IPS-NIHi7 (cell line): Measurements from ENCODE around the gene FBLIM1.

Experiments
- DNase-seq: peaks from one replicate; pipeline ENCODE4 v3.0.0; 2012; ENCODE audit warnings: mixed read lengths; ENCODE audit errors: extremely low spot score

Gene FBLIM1

GRCh38 chr1:15730936-15731335, 27.7 kb upstream of the FBLIM1 start:
- DNase-seq, result no peak

DNA sequence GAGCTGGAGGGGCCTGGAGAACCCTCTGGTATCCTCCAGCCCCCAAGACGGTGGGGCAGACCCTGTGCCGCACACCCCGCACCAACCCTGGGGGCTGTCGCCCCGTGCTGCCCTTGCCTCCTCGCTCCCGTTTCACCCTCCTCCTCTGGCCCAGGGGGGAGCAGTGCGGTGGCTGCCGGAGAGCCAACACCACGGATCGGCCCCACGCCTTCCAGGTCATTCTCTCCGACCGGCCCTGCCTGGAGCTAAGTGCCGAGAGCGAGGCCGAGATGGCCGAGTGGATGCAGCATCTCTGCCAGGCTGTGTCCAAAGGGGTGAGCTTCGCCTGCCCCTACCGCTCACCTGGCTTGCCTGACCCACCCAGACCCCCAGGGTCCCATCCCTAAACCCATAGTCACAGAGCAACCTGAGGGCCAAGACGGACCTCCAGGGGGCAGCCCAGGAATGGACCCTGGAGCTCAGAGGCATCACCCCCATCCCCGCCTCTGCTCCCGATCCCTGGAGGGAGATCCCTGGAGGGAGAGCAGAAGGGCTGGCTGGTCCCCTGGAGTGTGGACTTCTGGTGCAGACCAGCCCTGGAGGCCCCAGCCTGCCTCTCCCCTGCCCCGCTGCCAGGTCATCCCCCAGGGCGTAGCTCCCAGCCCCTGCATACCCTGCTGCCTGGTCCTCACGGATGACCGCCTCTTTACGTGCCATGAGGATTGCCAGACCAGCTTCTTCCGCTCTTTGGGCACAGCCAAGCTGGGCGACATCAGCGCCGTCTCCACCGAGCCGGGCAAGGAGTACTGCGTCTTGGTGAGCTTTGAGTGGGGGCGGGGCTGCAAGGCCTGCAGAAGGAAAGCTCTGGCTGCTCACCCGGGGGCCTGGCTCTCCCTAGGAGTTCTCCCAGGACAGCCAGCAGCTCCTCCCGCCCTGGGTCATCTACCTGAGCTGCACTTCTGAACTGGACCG, 26.6 kb upstream of the FBLIM1 start:
- DNase-seq, result no peak

GRCh38 chr1:15732686-15733081, 25.9 kb upstream of the FBLIM1 start:
- no peak for DNase-seq

GRCh38 chr1:15733218-15733725, 25.3 kb upstream of the FBLIM1 start:
- no peak for DNase-seq

DNA sequence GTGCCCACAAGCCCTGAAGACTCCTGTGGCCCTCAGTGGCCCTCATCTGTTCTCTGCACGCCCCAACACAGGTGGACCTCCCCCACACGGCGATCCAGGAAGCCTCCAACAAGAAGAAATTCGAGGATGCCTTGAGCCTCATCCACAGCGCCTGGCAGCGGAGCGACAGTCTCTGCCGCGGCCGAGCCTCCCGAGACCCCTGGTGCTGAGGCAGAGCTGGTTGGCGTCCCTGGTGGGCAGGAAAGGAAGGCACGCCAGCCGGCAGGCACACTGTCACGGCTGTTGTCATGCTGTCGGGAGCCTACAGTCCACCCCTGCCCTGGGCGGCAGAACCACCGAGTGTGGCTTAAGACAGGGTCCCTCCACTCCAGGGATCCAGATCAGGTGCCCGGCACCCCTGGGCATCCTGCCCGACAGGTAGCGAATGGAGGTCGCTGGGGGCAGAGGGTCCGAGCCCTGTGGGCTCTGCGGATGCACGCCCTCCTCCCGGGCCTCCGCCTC, 24.8 kb upstream of the FBLIM1 start:
- no peak for DNase-seq

DNA sequence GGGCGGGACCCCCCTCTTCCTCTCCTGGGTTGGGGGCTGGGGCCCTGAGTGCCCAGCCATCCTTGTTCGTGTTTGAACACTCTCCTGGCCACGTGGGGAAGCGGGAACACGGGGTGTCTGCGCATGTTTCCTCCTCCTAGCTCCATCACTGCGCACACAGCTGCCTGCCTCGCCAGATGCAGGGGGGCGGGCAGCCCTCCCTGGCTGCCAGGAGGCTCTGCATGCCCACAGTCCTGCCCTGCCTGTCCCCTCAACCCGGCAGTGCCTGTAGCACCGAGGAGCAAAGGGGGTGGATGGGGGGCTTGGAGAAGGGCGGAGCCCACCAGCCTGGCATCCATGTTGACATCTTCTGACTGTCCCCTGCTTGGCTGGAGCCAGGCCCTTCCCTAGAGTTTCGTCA, 24.3 kb upstream of the FBLIM1 start:
- no peak for DNase-seq

DNA sequence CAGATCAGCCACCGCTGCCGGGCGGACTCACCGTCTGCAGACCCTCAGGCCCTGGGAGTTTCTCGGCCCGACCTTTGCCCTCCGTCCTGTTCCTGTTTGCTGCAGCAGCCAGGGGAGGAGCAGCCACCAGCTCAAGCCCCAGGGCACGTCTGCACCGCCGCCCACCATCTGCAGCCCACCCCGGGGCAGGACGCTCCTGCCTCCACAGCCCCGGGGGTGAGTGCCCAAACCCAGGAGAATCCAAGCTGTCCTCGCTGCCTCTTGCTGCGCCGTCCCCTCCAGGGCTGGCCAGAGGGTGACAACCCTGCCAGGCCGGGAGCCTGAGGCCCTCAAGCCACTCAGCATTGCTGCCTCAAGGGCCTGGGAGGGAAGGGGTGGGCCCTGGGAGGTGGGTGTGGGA, 23.7 kb upstream of the FBLIM1 start:
- DNase-seq, result no peak

GRCh38 chr1:15735304-15736037, 23.1 kb upstream of the FBLIM1 start:
- DNase-seq, result no peak

DNA sequence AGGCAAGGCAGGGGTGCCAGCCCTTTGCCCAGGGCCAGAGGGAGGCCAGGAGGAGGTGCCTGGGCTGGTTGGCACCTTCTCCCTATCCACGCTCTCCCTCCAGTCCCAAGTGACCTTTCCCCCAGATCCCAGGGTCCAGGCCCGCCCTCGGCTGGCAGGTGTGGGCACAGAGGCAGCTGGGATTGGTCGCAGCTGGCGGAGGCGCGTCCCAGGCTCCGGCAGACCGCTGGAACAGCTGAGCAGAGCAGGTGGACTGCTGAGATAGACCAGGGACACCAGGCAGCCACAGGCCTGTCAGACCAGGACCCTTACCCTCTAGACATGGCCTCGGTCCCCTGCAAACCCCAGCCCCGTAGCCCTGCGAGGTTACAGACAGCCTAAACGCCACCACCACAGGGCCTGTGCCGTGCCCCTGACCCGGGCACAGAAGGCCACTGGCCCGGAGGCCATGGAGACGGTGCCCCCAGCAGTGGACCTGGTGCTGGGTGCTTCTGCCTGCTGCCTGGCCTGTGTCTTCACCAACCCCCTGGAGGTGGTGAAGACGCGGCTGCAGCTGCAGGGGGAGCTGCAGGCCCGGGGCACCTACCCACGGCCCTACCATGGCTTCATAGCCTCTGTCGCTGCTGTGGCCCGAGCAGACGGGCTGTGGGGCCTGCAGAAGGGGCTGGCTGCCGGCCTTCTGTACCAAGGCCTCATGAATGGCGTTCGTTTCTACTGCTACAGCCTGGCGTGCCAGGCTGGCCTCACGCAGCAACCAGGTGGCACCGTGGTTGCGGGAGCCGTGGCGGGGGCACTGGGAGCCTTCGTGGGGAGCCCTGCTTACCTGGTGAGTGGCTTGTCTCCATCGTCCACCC, 22.3 kb upstream of the FBLIM1 start, which contains the start of gene SLC25A34:
Gene SLC25A34, plus strand, starts transcription at position 221 of the 854 bp plus-strand sequence. Its CDS starts 228 bp downstream, at position 449.
- DNase-seq, result peak; percentile 62

GRCh38 chr1:15736892-15737261, 21.7 kb upstream of the FBLIM1 start:
- DNase-seq, result no peak

- no peak for DNase-seq
Observed at GRCh38 chr1:15737324-15738319, 21.0 kb upstream of the FBLIM1 start.

- DNase-seq, result no peak
Observed at GRCh38 chr1:15738416-15739113, 20.0 kb upstream of the FBLIM1 start.

GRCh38 chr1:15739259-15739658, 19.3 kb upstream of the FBLIM1 start:
- DNase-seq, result no peak

DNA sequence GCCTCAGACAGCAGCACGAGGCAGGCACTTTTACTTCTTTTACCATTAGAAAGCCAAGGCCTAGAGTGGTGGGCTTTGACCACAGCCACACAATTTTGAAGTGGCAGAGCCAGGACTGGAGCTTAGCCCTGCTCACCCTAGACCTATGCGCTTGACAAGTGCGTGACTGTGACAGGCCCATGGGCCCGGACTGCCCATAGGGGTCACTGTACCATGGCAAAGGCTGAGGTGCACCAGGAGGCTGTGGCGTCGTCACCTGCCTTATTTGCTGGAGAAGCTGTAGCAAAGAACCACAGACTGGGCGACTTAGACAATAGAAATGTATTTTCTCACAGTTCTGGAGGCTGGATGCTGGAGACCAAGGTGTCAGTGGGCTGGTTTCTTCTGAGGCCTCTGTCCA, 18.9 kb upstream of the FBLIM1 start:
- no peak for DNase-seq

GRCh38 chr1:15740924-15741850, 17.4 kb upstream of the FBLIM1 start:
- peak; percentile 95 for DNase-seq

- DNase-seq, result peak; percentile 68
Observed at GRCh38 chr1:15742339-15742801, 16.2 kb upstream of the FBLIM1 start, which contains the start of gene TMEM82. TMEM82 (plus strand) TSS chr1:15742499; CDS start chr1:15742560, 61 bp downstream.

GRCh38 chr1:15744122-15744679, 14.4 kb upstream of the FBLIM1 start:
- no peak for DNase-seq

- no peak for DNase-seq
Observed at GRCh38 chr1:15747378-15747777, 11.2 kb upstream of the FBLIM1 start.
